Activated T-helper 17 cell treated with anti-CD3 and anti-CD28 coated beads, Interleukin-2, amount 50 U/mL, for 72 hours (primary cell): ENCODE results near the gene STRN. TPM values are rescaled to one million over a fixed set of nuclear protein-coding genes. Genes with fewer than 3 reads are reported as not detected.

Experiments used
- ATAC-seq: fragments of 150-1000 bp; cut with Tn5 transposase; replicated peaks from 2 replicates; pipeline ENCODE4 v1.10.0; 2021; ENCODE audit warnings: mild to moderate bottlenecking, moderate library complexity
- H3K27ac Mint-ChIP-seq: one replicate; pipeline ENCODE4 v1.8.0; 2022; ENCODE audit warnings: mixed read lengths
- H3K27me3 Mint-ChIP-seq: one replicate; pipeline ENCODE4 v1.8.0; 2022; ENCODE audit warnings: mixed read lengths
- H3K36me3 Mint-ChIP-seq: one replicate; pipeline ENCODE4 v1.8.0; 2022; ENCODE audit warnings: low read depth, mild to moderate bottlenecking, mixed read lengths
- H3K4me1 Mint-ChIP-seq: one replicate; pipeline ENCODE4 v1.8.0; 2022; ENCODE audit warnings: mixed read lengths
- H3K4me3 Mint-ChIP-seq: one replicate; pipeline ENCODE4 v1.8.0; 2022; ENCODE audit warnings: mild to moderate bottlenecking, mixed read lengths
- H3K9me3 Mint-ChIP-seq: one replicate; pipeline ENCODE4 v1.8.0; 2022; ENCODE audit warnings: mixed read lengths
- total RNA-seq, 2 donors: library from RNA; stranded (reverse); gene quantifications; one replicate each; pipeline ENCODE4 v1.2.3, GENCODE V29; 2022

The STRN gene
- total RNA-seq, 2 donors from 2014 or later: 25.5 to 29.6 TPM

GRCh38 chr2:36819095-36819711 lies 147.1 kb downstream of the STRN start:
- ATAC-seq: no peak
- Mint-ChIP-seq H3K27ac (no peak overlapping the region), H3K36me3 (no peaks in the 10 kb centered on the region), H3K4me1 (no peaks in the 10 kb centered on the region), H3K9me3 (no peaks in the 10 kb centered on the region), H3K27me3 (peaks cover 3% of the 10 kb centered on the region), H3K4me3 (no peak overlapping the region)

- Mint-ChIP-seq H3K27me3 (no peaks in the 10 kb centered on the region), H3K4me1 (no peaks in the 10 kb centered on the region), H3K9me3 (no peaks in the 10 kb centered on the region), H3K4me3 (no peak overlapping the region), H3K27ac (no peak overlapping the region), H3K36me3 (no peaks in the 10 kb centered on the region)
- ATAC-seq: no peak
Measured at GRCh38 chr2:36818542-36818941, 147.8 kb downstream of the STRN start.

- Mint-ChIP-seq H3K4me3 (no peak overlapping the region), H3K27ac (no peak overlapping the region), H3K4me1 (no peaks in the 10 kb centered on the region), H3K36me3 (no peaks in the 10 kb centered on the region), H3K9me3 (no peaks in the 10 kb centered on the region), H3K27me3 (peaks cover 5% of the 10 kb centered on the region)
- ATAC-seq: no peak
Measured at GRCh38 chr2:36812196-36812595, 154.1 kb downstream of the STRN start.

- no peak for ATAC-seq
- peaks cover 8% of the 10 kb centered on the region for H3K27me3 Mint-ChIP-seq
- H3K27ac Mint-ChIP-seq: no peak overlapping the region
- H3K36me3 Mint-ChIP-seq: no peaks in the 10 kb centered on the region
- H3K4me3 Mint-ChIP-seq: no peak overlapping the region
- no peaks in the 10 kb centered on the region for H3K9me3 Mint-ChIP-seq
- H3K4me1 Mint-ChIP-seq: no peaks in the 10 kb centered on the region
Measured at GRCh38 chr2:36811071-36811470, 155.3 kb downstream of the STRN start.

- ATAC-seq: no peak
- Mint-ChIP-seq H3K27ac (no peak overlapping the region), H3K9me3 (no peaks in the 10 kb centered on the region), H3K27me3 (peaks cover 8% of the 10 kb centered on the region), H3K4me1 (no peaks in the 10 kb centered on the region), H3K36me3 (no peaks in the 10 kb centered on the region), H3K4me3 (no peak overlapping the region)
Measured at GRCh38 chr2:36809069-36809445, 157.3 kb downstream of the STRN start.

- Mint-ChIP-seq H3K4me3 (no peak overlapping the region), H3K4me1 (no peaks in the 10 kb centered on the region), H3K36me3 (no peaks in the 10 kb centered on the region), H3K27ac (no peak overlapping the region), H3K27me3 (peaks cover 8% of the 10 kb centered on the region), H3K9me3 (no peaks in the 10 kb centered on the region)
- no peak for ATAC-seq
Measured at GRCh38 chr2:36808386-36809068, 157.8 kb downstream of the STRN start.

- H3K27ac Mint-ChIP-seq: no peak overlapping the region
- H3K4me1 Mint-ChIP-seq: no peaks in the 10 kb centered on the region
- ATAC-seq: no peak
- no peaks in the 10 kb centered on the region for H3K9me3 Mint-ChIP-seq
- H3K36me3 Mint-ChIP-seq: no peaks in the 10 kb centered on the region
- H3K27me3 Mint-ChIP-seq: peaks cover 6% of the 10 kb centered on the region
- H3K4me3 Mint-ChIP-seq: no peak overlapping the region
Measured at GRCh38 chr2:36807223-36807886, 159.0 kb downstream of the STRN start.

- Mint-ChIP-seq H3K27ac (peak overlapping the region; percentile 32), H3K27me3 (peaks cover 10% of the 10 kb centered on the region), H3K4me1 (no peaks in the 10 kb centered on the region), H3K9me3 (no peaks in the 10 kb centered on the region), H3K4me3 (no peak overlapping the region), H3K36me3 (no peaks in the 10 kb centered on the region)
- ATAC-seq: no peak
Measured at GRCh38 chr2:36805635-36806224, 160.6 kb downstream of the STRN start.

GRCh38 chr2:36802952-36803351 lies 163.4 kb downstream of the STRN start:
- peaks cover 22% of the 10 kb centered on the region for H3K27me3 Mint-ChIP-seq
- no peaks in the 10 kb centered on the region for H3K9me3 Mint-ChIP-seq
- H3K4me1 Mint-ChIP-seq: no peaks in the 10 kb centered on the region
- H3K36me3 Mint-ChIP-seq: no peaks in the 10 kb centered on the region
- H3K4me3 Mint-ChIP-seq: no peak overlapping the region
- ATAC-seq: no peak
- H3K27ac Mint-ChIP-seq: no peak overlapping the region

GRCh38 chr2:36801088-36801487 lies 165.2 kb downstream of the STRN start:
- Mint-ChIP-seq H3K4me3 (peak overlapping the region; percentile 19), H3K4me1 (no peaks in the 10 kb centered on the region), H3K27ac (no peak overlapping the region), H3K36me3 (no peaks in the 10 kb centered on the region), H3K9me3 (no peaks in the 10 kb centered on the region), H3K27me3 (peaks cover 29% of the 10 kb centered on the region)
- peak; percentile 55 for ATAC-seq

- H3K27me3 Mint-ChIP-seq: peaks cover 34% of the 10 kb centered on the region
- H3K27ac Mint-ChIP-seq: no peak overlapping the region
- no peaks in the 10 kb centered on the region for H3K4me1 Mint-ChIP-seq
- H3K4me3 Mint-ChIP-seq: peak overlapping the region; percentile 19
- no peaks in the 10 kb centered on the region for H3K36me3 Mint-ChIP-seq
- peak; percentile 84 for ATAC-seq
- H3K9me3 Mint-ChIP-seq: no peaks in the 10 kb centered on the region
Measured at GRCh38 chr2:36800381-36800780, 166.0 kb downstream of the STRN start.

- no peaks in the 10 kb centered on the region for H3K36me3 Mint-ChIP-seq
- H3K4me3 Mint-ChIP-seq: no peak overlapping the region
- no peaks in the 10 kb centered on the region for H3K9me3 Mint-ChIP-seq
- peaks cover 34% of the 10 kb centered on the region for H3K27me3 Mint-ChIP-seq
- H3K4me1 Mint-ChIP-seq: no peaks in the 10 kb centered on the region
- H3K27ac Mint-ChIP-seq: no peak overlapping the region
- no peak for ATAC-seq
Measured at GRCh38 chr2:36798724-36799123, 167.6 kb downstream of the STRN start.

- no peaks in the 10 kb centered on the region for H3K4me1 Mint-ChIP-seq
- no peak for ATAC-seq
Measured at GRCh38 chr2:36797324-36798070, 168.8 kb downstream of the STRN start.

More at GRCh38 chr2:36797324-36798070, 168.8 kb downstream of the STRN start:
- H3K36me3 Mint-ChIP-seq: no peaks in the 10 kb centered on the region
- H3K27ac Mint-ChIP-seq: no peak overlapping the region
- H3K27me3 Mint-ChIP-seq: peaks cover 34% of the 10 kb centered on the region
- no peaks in the 10 kb centered on the region for H3K9me3 Mint-ChIP-seq
- no peak overlapping the region for H3K4me3 Mint-ChIP-seq
